ENCODE results near the gene ATP6V0E1.
A peak's percentile ranks its signal among the peaks of the same experiment; 100 is the strongest.

Gene ATP6V0E1

GRCh38 chr5:172971482-172971881 is 12.1 kb upstream of the ATP6V0E1 start:
- Mint-ChIP-seq H3K4me1 (ENCODE audit: low read depth in 2 of 2) (no peaks in the 10 kb centered on the region), H3K36me3 (ENCODE audit: insufficient read depth) (peaks cover 15% of the 10 kb centered on the region), H3K27me3 (no peaks in the 10 kb centered on the region), H3K4me3 (no peak overlapping the region), H3K27ac (no peak overlapping the region), H3K9me3 (no peaks in the 10 kb centered on the region)
- ATAC-seq (replicated peaks) = no peak
- no peak for DNase-seq

DNA sequence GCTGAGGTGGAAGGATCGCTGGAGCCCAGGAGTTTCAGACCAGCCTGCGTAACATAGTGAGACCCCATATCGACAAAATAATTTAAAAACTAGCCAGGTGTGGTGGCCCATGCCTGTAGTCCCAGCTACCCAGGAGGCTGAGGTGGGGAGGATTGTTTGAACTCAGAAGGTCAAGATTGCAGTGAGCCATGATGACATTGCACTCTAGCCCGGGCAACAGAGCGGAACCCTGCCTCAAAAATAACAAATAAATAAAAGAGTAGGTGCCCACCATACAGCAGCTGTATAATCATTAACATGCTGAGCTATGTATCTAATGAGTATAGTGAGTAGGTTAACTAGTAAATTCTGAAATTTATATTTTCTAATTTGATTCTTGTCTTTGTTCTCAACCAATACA is 11.0 kb upstream of the ATP6V0E1 start:
- ATAC-seq (replicated peaks) = no peak
- no peaks in the 10 kb centered on the region for H3K9me3 Mint-ChIP-seq
- H3K4me1 Mint-ChIP-seq (ENCODE audit: low read depth in 2 of 2) = no peaks in the 10 kb centered on the region
- H3K36me3 Mint-ChIP-seq (ENCODE audit: insufficient read depth) = peaks cover 15% of the 10 kb centered on the region
- no peak for DNase-seq
- H3K27me3 Mint-ChIP-seq = no peaks in the 10 kb centered on the region
- no peak overlapping the region for H3K27ac Mint-ChIP-seq
- no peak overlapping the region for H3K4me3 Mint-ChIP-seq

- Mint-ChIP-seq H3K4me1 (ENCODE audit: low read depth in 2 of 2) (peaks cover 0 to under 1% of the 10 kb centered on the region in 2 donors), H3K36me3 (ENCODE audit: insufficient read depth) (peaks cover 12% of the 10 kb centered on the region), H3K4me3 (no peak overlapping the region), H3K9me3 (no peaks in the 10 kb centered on the region), H3K27me3 (no peaks in the 10 kb centered on the region), H3K27ac (no peak overlapping the region)
- ATAC-seq (replicated peaks) = no peak
- DNase-seq = no peak
Measured at GRCh38 chr5:172973127-172973916, 10.2 kb upstream of the ATP6V0E1 start.

DNA sequence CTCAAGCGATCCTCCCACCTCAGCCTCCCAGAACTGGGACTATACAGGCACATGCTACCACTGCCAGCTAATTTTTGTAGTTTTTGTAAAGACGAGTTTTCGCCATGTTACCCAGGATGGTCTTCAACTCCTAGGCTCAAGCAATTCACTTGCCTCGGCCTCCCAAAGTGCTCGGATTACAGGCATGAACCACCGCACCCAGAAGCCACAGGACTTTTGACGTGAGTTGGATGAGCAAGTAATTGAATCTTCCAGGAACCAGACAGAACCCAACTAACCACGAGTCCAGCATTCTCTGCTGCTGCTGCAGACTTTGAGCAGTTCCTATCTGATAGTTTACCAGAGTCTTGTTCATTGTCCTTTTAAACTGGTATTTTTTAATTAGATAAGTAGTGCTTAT is 9.6 kb upstream of the ATP6V0E1 start:
- no peak overlapping the region for H3K4me3 Mint-ChIP-seq
- no peaks in the 10 kb centered on the region for H3K27me3 Mint-ChIP-seq
- DNase-seq (no peak), ATAC-seq (replicated peaks) (no peak)
- H3K4me1 Mint-ChIP-seq (ENCODE audit: low read depth in 2 of 2) = peaks cover 0 to 4% of the 10 kb centered on the region in 2 donors
- H3K27ac Mint-ChIP-seq = no peak overlapping the region
- peaks cover 7% of the 10 kb centered on the region for H3K36me3 Mint-ChIP-seq (ENCODE audit: insufficient read depth)
- no peaks in the 10 kb centered on the region for H3K9me3 Mint-ChIP-seq

- H3K36me3 Mint-ChIP-seq (ENCODE audit: insufficient read depth) = peaks cover 1% of the 10 kb centered on the region
- H3K27me3 Mint-ChIP-seq = no peaks in the 10 kb centered on the region
- ATAC-seq (replicated peaks) (no peak), DNase-seq (no peak)
- H3K9me3 Mint-ChIP-seq = no peaks in the 10 kb centered on the region
- H3K4me3 Mint-ChIP-seq = no peak overlapping the region
- H3K27ac Mint-ChIP-seq = no peak overlapping the region
- H3K4me1 Mint-ChIP-seq (ENCODE audit: low read depth in 2 of 2) = peaks cover 0 to 4% of the 10 kb centered on the region in 2 donors
Measured at GRCh38 chr5:172975289-172975688, 8.3 kb upstream of the ATP6V0E1 start.

DNA sequence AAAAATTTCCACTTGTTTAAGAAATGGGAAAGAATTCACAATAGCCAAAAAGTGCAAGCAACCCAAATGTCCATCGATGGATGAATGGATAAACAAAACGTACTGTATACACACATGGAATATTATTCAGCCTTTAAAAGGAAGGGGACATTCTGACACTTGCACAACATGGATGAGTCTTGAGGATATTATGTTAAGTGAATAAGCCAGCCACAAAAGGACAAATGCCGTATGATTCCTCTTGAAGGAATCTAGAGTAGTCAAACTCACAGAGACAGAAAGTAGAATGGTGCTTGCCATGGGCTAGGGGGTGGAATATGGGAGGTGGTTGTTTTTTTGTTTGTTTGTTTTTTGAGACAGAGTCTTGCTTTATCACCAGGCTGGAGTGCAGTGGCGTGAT is 3.8 kb upstream of the ATP6V0E1 start:
- Mint-ChIP-seq H3K4me3 (no peak overlapping the region), H3K4me1 (ENCODE audit: low read depth in 2 of 2) (peaks cover 11 to 12% of the 10 kb centered on the region in 2 donors), H3K27me3 (no peaks in the 10 kb centered on the region), H3K36me3 (ENCODE audit: insufficient read depth) (peaks cover 4% of the 10 kb centered on the region), H3K9me3 (no peaks in the 10 kb centered on the region), H3K27ac (no peak overlapping the region)
- no peak for ATAC-seq (replicated peaks)
- DNase-seq = no peak

GRCh38 chr5:172981931-172982330 is 1.6 kb upstream of the ATP6V0E1 start:
- Mint-ChIP-seq H3K4me3 (no peak overlapping the region), H3K4me1 (ENCODE audit: low read depth in 2 of 2) (peaks cover 23 to 24% of the 10 kb centered on the region in 2 donors), H3K27ac (no peak overlapping the region), H3K36me3 (ENCODE audit: insufficient read depth) (peaks cover 16% of the 10 kb centered on the region), H3K9me3 (no peaks in the 10 kb centered on the region), H3K27me3 (no peaks in the 10 kb centered on the region)
- ATAC-seq (replicated peaks) (no peak), DNase-seq (no peak)

DNA sequence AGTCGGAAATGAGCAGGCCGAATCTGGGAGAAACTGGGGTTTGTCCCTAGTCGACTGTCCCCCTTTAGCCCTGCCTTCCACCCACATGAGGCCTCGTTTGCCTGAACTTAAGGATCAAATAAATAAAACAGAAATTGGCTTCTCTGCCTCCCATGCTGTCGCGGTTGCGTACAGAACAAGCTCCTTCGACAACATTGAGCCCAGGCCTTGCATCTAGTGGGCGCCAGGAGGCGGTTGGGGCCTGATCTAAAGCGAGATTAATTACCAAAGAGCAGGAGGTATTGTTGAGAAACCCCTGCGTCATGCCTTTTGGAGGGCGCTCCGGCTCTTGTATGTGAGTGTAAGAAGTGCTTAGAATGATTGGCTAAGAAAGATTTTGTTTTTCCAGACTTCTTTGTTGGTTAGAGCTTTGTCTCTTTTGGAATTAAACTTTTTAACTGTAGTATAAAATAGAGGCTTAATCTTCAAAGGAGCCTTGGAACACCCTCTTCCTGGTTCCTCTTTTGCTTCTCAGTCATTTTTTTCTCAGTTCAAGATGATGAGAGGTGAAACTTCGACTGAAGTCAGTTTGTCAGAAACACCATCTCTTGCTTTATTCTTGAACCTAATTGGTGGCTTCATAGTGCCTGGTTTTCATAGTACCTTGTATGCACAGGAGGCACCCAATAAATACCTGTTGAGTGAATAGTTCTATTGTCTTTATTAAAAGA is 828 bp downstream of the ATP6V0E1 start:
- peaks cover 23 to 25% of the 10 kb centered on the region in 2 donors for H3K4me1 Mint-ChIP-seq (ENCODE audit: low read depth in 2 of 2)
- ATAC-seq (replicated peaks) (peak; percentile 76), DNase-seq (peak; percentile 63 to 72 (median 65))
- no peaks in the 10 kb centered on the region for H3K27me3 Mint-ChIP-seq
- H3K9me3 Mint-ChIP-seq = no peaks in the 10 kb centered on the region
- peak overlapping the region; percentile 91 to 95 for H3K4me3 Mint-ChIP-seq
- peak overlapping the region; percentile 97 to 98 for H3K27ac Mint-ChIP-seq
- peaks cover 30% of the 10 kb centered on the region for H3K36me3 Mint-ChIP-seq (ENCODE audit: insufficient read depth)

- H3K4me1 Mint-ChIP-seq (ENCODE audit: low read depth in 2 of 2) = peaks cover 24 to 29% of the 10 kb centered on the region in 2 donors
- ATAC-seq (replicated peaks) = no peak
- peak overlapping the region; percentile 78 to 98 for H3K27ac Mint-ChIP-seq
- H3K9me3 Mint-ChIP-seq = no peaks in the 10 kb centered on the region
- no peaks in the 10 kb centered on the region for H3K27me3 Mint-ChIP-seq
- no peak for DNase-seq
- peaks cover 32% of the 10 kb centered on the region for H3K36me3 Mint-ChIP-seq (ENCODE audit: insufficient read depth)
- H3K4me3 Mint-ChIP-seq = peak overlapping the region; percentile 91 to 95
Measured at GRCh38 chr5:172985596-172985995, 2.0 kb downstream of the ATP6V0E1 start.

- ATAC-seq (replicated peaks) (no peak), DNase-seq (no peak)
- no peak overlapping the region for H3K4me3 Mint-ChIP-seq
- H3K27me3 Mint-ChIP-seq = no peaks in the 10 kb centered on the region
- peaks cover 35 to 48% of the 10 kb centered on the region in 2 donors for H3K4me1 Mint-ChIP-seq (ENCODE audit: low read depth in 2 of 2)
- H3K36me3 Mint-ChIP-seq (ENCODE audit: insufficient read depth) = peaks cover 43% of the 10 kb centered on the region
- no peaks in the 10 kb centered on the region for H3K9me3 Mint-ChIP-seq
- H3K27ac Mint-ChIP-seq = no peak overlapping the region
Measured at GRCh38 chr5:172988276-172988675, 4.7 kb downstream of the ATP6V0E1 start.

DNA sequence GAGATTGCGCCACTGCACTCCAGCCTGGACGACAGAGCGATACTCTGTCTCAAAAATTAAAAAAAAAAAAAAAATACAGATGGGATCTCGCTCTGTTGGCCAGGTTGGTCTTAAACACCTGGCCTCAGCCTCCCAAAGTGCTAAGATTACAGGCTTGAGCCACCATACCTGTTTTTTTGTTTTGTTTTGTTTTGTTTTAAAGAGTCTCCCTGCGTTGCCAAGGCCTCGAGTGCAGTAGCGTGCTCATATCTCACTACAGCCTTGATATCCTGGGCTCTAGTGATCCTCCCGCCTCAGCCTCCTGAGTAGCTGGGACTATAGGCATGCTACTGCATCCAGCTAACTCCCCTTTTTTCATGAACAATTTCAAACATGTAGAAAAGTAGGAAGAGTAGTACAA is 7.2 kb downstream of the ATP6V0E1 start:
- Mint-ChIP-seq H3K9me3 (no peaks in the 10 kb centered on the region), H3K27me3 (no peaks in the 10 kb centered on the region), H3K4me3 (no peak overlapping the region), H3K4me1 (ENCODE audit: low read depth in 2 of 2) (peaks cover 31 to 42% of the 10 kb centered on the region in 2 donors), H3K27ac (peak overlapping the region in 1 of 2 donors; percentile 45), H3K36me3 (ENCODE audit: insufficient read depth) (peaks cover 54% of the 10 kb centered on the region)
- no peak for ATAC-seq (replicated peaks)
- no peak for DNase-seq

GRCh38 chr5:172994405-172994804 is 10.8 kb downstream of the ATP6V0E1 start:
- DNase-seq = no peak
- Mint-ChIP-seq H3K4me1 (ENCODE audit: low read depth in 2 of 2) (peaks cover 20 to 42% of the 10 kb centered on the region in 2 donors), H3K9me3 (no peaks in the 10 kb centered on the region), H3K27me3 (no peaks in the 10 kb centered on the region), H3K27ac (peak overlapping the region; percentile 7), H3K36me3 (ENCODE audit: insufficient read depth) (peaks cover 61% of the 10 kb centered on the region), H3K4me3 (no peak overlapping the region)
- ATAC-seq (replicated peaks) = no peak

GRCh38 chr5:172999372-172999973 is 15.9 kb downstream of the ATP6V0E1 start:
- Mint-ChIP-seq H3K9me3 (no peaks in the 10 kb centered on the region), H3K36me3 (ENCODE audit: insufficient read depth) (peaks cover 45% of the 10 kb centered on the region), H3K27ac (no peak overlapping the region), H3K4me3 (no peak overlapping the region), H3K27me3 (no peaks in the 10 kb centered on the region), H3K4me1 (ENCODE audit: low read depth in 2 of 2) (peaks cover 34 to 56% of the 10 kb centered on the region in 2 donors)
- DNase-seq = no peak
- ATAC-seq (replicated peaks) = no peak
